GM12878 (cell line): Measurements from ENCODE around the gene C17orf107. TPM values are rescaled to one million over a fixed set of nuclear protein-coding genes. Genes with fewer than 3 reads are reported as not detected.
A peak's percentile ranks its signal among the peaks of the same experiment; 100 is the strongest.

Experiments used
- FOS ChIP-seq: IDR thresholded peaks from 3 replicates; pipeline ENCODE4 v1.6.1; 2011; ENCODE audit warnings: borderline replicate concordance; ENCODE audit not compliant: insufficient read length; ENCODE audit errors: extremely low read depth
- MYC ChIP-seq: IDR thresholded peaks from 2 replicates; pipeline ENCODE4 v1.6.1; 2011; ENCODE audit warnings: mild to moderate bottlenecking, low read length, moderate library complexity, inconsistent platforms; ENCODE audit not compliant: insufficient read depth, insufficient replicate concordance, insufficient read length, severe bottlenecking
- STAT3 ChIP-seq: IDR thresholded peaks from 2 replicates; pipeline ENCODE4 v1.6.1; 2011; ENCODE audit warnings: low read depth, low read length, improper control_type of control experiment
- polyA plus RNA-seq, 11 experiments: library from polyadenylated mRNA; depleted of rRNA in 4 of 11; unstranded in 6 of 11; stranded (reverse) in 5 of 11; fragments of >200 nt; fragmentation: Nextera tagmentation in 4 of 11; fragmentation: Illumina TruSeq in 1 of 11; extraction: Ambion mirVana in 4 of 11; extraction: Trizol in 1 of 11; gene quantifications; 1 replicate in 1 of 11; 2 replicates in 10 of 11; pipeline versions ENCODE4 v1.2.1 to v1.2.3, GENCODE V29; 2011 to 2016; ENCODE audit warnings: inconsistent platforms in 2 of 11, missing spikeins in 2 of 11, low read depth in 1 of 11
- total RNA-seq, 4 experiments: library from RNA; depleted of rRNA in 3 of 4; stranded (reverse); fragments of >200 nt in 3 of 4; fragmentation: Illumina TruSeq in 1 of 4; extraction: Trizol in 1 of 4; gene quantifications; 2 replicates each; pipeline versions ENCODE4 v1.2.1 to v1.2.3, GENCODE V29; 2013 to 2021
- TF ChIP-seq, protein P1 (sequence below): fragments of 450-650 bp; IDR thresholded peaks from 2 replicates; pipeline ENCODE4 v1.6.1; 2016; ENCODE audit warnings: mild to moderate bottlenecking, moderate library complexity, borderline replicate concordance
- TF ChIP-seq, protein P2 (sequence below): IDR thresholded peaks from 2 replicates; pipeline ENCODE4 v1.6.1; 2011; ENCODE audit warnings: mild to moderate bottlenecking, low read depth, low read length, moderate library complexity; ENCODE audit not compliant: insufficient replicate concordance

The C17orf107 gene
- total and polyA plus RNA-seq, 10 of the 15 experiments (the other 5 are each of a cell fraction or from before 2014, with no cell fraction given) = 0.05 to 0.46 (median 0.11) TPM; not detected in 3

DNA sequence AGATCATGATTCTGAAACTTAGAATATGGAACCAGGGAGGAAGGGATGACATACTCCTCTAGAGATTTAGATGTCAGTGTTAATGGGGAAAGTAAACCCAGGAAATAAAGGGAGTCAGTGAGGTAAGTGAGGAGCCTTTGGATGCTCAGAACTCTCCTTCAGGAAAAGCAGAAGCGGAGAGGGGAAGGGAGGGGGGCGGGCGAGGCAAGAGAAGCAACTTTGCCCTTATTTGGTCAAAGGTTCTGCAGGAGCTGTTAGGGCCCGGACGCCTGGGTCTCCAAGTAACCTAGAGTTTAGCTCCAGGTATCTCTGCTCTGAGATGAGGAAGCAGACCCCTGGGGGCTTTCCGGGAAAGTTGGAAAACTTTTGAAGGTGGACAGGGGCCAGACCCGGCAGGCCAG is 47.7 kb downstream of the C17orf107 start (continued):
- TF ChIP-seq, protein P1, sequence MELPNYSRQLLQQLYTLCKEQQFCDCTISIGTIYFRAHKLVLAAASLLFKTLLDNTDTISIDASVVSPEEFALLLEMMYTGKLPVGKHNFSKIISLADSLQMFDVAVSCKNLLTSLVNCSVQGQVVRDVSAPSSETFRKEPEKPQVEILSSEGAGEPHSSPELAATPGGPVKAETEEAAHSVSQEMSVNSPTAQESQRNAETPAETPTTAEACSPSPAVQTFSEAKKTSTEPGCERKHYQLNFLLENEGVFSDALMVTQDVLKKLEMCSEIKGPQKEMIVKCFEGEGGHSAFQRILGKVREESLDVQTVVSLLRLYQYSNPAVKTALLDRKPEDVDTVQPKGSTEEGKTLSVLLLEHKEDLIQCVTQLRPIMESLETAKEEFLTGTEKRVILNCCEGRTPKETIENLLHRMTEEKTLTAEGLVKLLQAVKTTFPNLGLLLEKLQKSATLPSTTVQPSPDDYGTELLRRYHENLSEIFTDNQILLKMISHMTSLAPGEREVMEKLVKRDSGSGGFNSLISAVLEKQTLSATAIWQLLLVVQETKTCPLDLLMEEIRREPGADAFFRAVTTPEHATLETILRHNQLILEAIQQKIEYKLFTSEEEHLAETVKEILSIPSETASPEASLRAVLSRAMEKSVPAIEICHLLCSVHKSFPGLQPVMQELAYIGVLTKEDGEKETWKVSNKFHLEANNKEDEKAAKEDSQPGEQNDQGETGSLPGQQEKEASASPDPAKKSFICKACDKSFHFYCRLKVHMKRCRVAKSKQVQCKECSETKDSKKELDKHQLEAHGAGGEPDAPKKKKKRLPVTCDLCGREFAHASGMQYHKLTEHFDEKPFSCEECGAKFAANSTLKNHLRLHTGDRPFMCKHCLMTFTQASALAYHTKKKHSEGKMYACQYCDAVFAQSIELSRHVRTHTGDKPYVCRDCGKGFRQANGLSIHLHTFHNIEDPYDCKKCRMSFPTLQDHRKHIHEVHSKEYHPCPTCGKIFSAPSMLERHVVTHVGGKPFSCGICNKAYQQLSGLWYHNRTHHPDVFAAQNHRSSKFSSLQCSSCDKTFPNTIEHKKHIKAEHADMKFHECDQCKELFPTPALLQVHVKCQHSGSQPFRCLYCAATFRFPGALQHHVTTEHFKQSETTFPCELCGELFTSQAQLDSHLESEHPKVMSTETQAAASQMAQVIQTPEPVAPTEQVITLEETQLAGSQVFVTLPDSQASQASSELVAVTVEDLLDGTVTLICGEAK = no peak
- TF ChIP-seq FOS (no peak), STAT3 (no peak), MYC (no peak)
- TF ChIP-seq, protein P2, sequence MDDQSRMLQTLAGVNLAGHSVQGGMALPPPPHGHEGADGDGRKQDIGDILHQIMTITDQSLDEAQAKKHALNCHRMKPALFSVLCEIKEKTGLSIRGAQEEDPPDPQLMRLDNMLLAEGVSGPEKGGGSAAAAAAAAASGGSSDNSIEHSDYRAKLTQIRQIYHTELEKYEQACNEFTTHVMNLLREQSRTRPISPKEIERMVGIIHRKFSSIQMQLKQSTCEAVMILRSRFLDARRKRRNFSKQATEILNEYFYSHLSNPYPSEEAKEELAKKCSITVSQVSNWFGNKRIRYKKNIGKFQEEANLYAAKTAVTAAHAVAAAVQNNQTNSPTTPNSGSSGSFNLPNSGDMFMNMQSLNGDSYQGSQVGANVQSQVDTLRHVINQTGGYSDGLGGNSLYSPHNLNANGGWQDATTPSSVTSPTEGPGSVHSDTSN = peak; percentile 15
